ENCODE data around the gene CA11. TPM values are rescaled to one million over a fixed set of nuclear protein-coding genes. Genes with fewer than 3 reads are reported as not detected.

CA11 gene
- total and polyA plus RNA-seq, 9 of the 15 experiments (the other 6 are each of a cell fraction or from before 2014, with no cell fraction given), result 2.9 to 19.9 (median 8.3) TPM

- Histone ChIP-seq H3K36me3 (ENCODE audit: control insufficient read depth, insufficient read depth, low read length) (no peaks in the 10 kb centered on the region), H3K9me3 (replicated peaks; ENCODE audit: control insufficient read depth, insufficient read depth, low read depth, low read length) (no peaks in the 10 kb centered on the region), H3K9me1 (ENCODE audit: control insufficient read depth, insufficient read depth, low read length) (no peaks in the 10 kb centered on the region), H3K4me2 (ENCODE audit: insufficient read depth, low read length) (no peak overlapping the region), H3K4me3 (no peak overlapping the region), H3K9ac (ENCODE audit: insufficient read depth in 1 of 2, low read depth in 2 of 2, low read length in 2 of 2) (no peak overlapping the region), H3K4me1 (replicated peaks in 1 of 2; ENCODE audit: control insufficient read depth in 2 of 2, insufficient read depth in 2 of 2, low read length in 2 of 2) (peaks cover 11 to 21% of the 10 kb centered on the region in 2 experiments), H3K27ac (ENCODE audit: extremely low read depth, low read depth, low read length) (no peak overlapping the region), H4K20me1 (replicated peaks; ENCODE audit: control insufficient read depth, insufficient read depth, low read length) (no peaks in the 10 kb centered on the region), H3K27me3 (ENCODE audit: control insufficient read depth in 2 of 2, insufficient read depth in 2 of 2, low read length in 2 of 2) (no peaks in the 10 kb centered on the region), H3K79me2 (ENCODE audit: control insufficient read depth, insufficient read depth, low read length) (no peaks in the 10 kb centered on the region), H2AFZ (ENCODE audit: low read depth, low read length) (no peak overlapping the region)
- WGBS (ENCODE audit: insufficient coverage, low coverage, missing lambda C conversion rate), result 67% methylated on average over 6 of the region's 6 CpGs
- in situ Hi-C loops (cut with MboI), result no loop called here
- ChIA-PET POLR2A (interaction anchor here (0.7 to 1.2 kb wide), 2 partner anchors 9 to 12 kb away, joined by 3 read pairs; no protein-coding TSS in a partner anchor), CTCF (ENCODE audit: low intra/inter-chr PET ratio) (no interaction called here)
- TF ChIP-seq, protein P1, sequence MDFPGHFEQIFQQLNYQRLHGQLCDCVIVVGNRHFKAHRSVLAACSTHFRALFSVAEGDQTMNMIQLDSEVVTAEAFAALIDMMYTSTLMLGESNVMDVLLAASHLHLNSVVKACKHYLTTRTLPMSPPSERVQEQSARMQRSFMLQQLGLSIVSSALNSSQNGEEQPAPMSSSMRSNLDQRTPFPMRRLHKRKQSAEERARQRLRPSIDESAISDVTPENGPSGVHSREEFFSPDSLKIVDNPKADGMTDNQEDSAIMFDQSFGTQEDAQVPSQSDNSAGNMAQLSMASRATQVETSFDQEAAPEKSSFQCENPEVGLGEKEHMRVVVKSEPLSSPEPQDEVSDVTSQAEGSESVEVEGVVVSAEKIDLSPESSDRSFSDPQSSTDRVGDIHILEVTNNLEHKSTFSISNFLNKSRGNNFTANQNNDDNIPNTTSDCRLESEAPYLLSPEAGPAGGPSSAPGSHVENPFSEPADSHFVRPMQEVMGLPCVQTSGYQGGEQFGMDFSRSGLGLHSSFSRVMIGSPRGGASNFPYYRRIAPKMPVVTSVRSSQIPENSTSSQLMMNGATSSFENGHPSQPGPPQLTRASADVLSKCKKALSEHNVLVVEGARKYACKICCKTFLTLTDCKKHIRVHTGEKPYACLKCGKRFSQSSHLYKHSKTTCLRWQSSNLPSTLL (IDR thresholded peaks at IDR 0.05), result no peak
- no peak for TF ChIP-seq TARDBP (IDR thresholded peaks at IDR 0.05)
- TF ChIP-seq PRDM10 (IDR thresholded peaks at IDR 0.05; ENCODE audit: partially characterized antibody), result no peak
- no peak for TF ChIP-seq HNRNPLL (IDR thresholded peaks at IDR 0.05; ENCODE audit: low read depth, low read length, poor library complexity, severe bottlenecking)
- TF ChIP-seq BCOR (IDR thresholded peaks at IDR 0.05), result 0 out of 2 replicates have a peak, but pooled peaks have one; percentile 28
- no peak for TF ChIP-seq HDAC2 (IDR thresholded peaks at IDR 0.05)
- no peak for TF ChIP-seq CCNT2 (IDR thresholded peaks at IDR 0.05; ENCODE audit: borderline replicate concordance, extremely low read depth, insufficient read length, low read depth, low read length)
- no peak for TF ChIP-seq TRIM25 (IDR thresholded peaks at IDR 0.05; ENCODE audit: borderline replicate concordance)
- TF ChIP-seq ZNF174 (CRISPR knock-in tag; IDR thresholded peaks at IDR 0.05), result no peak
- no TSS peak for BruUV-seq (replicated peaks)
- FAIRE-seq, result no peak
- ATAC-seq, result no peak
- DNase-seq (ENCODE audit: extremely low read depth in 1 of 4, low spot score in 3 of 4), result no peak
- intact Hi-C loops (cut with micrococcal nuclease), result no loop called here
Measured at GRCh38 chr19:48665786-48666185, 19.8 kb upstream of the CA11 start.

Data from K562 (cell line).